PFSK-1 (cell line): Measurements from ENCODE around the gene SEPTIN1.

ENCODE experiments used
- POLR2AphosphoS5 ChIP-seq: IDR thresholded peaks from 2 replicates; pipeline ENCODE4 v1.6.1; 2012; ENCODE audit warnings: low read depth, mild to moderate bottlenecking, control low read depth, low read length, moderate library complexity
- SIN3A ChIP-seq: IDR thresholded peaks from 2 replicates; pipeline ENCODE4 v1.6.1; 2012; ENCODE audit warnings: mild to moderate bottlenecking, low read length, moderate library complexity, borderline replicate concordance; ENCODE audit not compliant: insufficient read depth

DNA sequence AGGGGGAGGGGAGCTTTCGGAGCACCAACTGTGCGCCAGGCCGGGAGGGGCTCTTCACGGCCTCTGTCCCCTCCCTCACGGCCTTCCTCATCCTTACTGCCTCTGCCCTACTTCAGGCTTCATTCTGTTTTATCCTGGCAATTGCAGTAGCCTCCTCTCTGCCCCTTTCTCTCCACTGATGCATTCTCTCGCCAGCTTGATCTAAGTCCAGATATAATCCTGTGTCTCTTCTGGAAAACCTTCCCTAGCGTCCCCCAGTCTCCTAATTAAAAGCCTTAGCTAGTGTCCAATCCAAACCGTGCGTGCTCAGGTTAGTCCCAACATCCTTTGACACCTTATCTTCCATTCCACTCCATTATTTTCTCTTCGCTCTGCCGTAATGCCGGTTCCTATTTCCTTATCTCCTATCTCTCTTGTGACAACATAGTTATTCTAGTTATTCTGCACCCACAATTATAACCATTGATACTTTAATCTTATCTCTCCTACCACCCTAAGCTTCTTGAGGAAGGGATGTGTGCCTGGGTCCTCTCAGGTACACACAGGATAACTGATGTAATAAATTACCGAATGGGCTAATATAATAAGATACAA lies 13.7 kb upstream of the SEPTIN1 start:
- TF ChIP-seq POLR2AphosphoS5 (0 out of 2 replicates have a peak, but pooled peaks have one; percentile 23), SIN3A (no peak)
